Activated naive CD8-positive, alpha-beta T cell treated with anti-CD3 and anti-CD28 coated beads, Interleukin-2, amount 50 U/mL, for 16 hours (primary cell): ENCODE results near the gene SPRYD4.
A peak's percentile ranks its signal among the peaks of the same experiment; 100 is the strongest.
"Not testable (repeated sequence)": the region's sequence is repeated elsewhere in the genome, so short reads cannot be mapped to it uniquely, and the experiment has no call there.

Source experiments
- DNase-seq: peaks from one replicate; pipeline ENCODE4 v3.0.0-alpha.2; 2020; ENCODE audit warnings: low read depth, low spot score

Gene SPRYD4

GRCh38 chr12:56468216-56469006 lies at the start of gene SPRYD4:
SPRYD4 (plus strand) TSS chr12:56468578; CDS start chr12:56468592, 14 bp downstream.
- peak; percentile 80 for DNase-seq

GRCh38 chr12:56420411-56420810 lies 48.0 kb upstream of the SPRYD4 start:
- no peak for DNase-seq

- DNase-seq = no peak
Measured at GRCh38 chr12:56425193-56425592, 43.2 kb upstream of the SPRYD4 start.

DNA sequence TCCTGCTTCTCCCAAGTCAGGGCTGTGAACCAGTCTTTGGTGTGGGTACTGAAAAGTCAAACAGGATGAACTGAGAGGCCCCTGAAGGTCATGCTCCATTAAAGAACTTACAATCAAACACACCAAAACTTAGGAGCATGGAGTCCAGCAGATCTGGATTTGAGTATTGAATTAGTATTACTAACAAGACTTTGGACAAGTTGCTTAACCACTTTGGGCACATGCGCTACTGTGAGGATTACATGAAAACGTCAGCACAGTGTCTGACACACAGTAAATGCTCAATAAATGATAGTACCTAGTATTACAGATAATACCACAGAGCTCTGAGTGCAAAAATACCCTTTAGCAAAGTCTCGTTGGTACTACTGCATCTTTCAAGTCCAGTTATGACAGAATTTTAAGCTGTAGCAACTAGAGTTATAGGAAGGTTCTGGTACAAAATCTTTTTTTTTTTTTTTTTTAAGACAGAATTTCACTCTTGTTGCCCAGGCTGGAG lies 42.4 kb upstream of the SPRYD4 start:
- no peak for DNase-seq

GRCh38 chr12:56431288-56431687 lies 37.1 kb upstream of the SPRYD4 start:
- no peak for DNase-seq

DNA sequence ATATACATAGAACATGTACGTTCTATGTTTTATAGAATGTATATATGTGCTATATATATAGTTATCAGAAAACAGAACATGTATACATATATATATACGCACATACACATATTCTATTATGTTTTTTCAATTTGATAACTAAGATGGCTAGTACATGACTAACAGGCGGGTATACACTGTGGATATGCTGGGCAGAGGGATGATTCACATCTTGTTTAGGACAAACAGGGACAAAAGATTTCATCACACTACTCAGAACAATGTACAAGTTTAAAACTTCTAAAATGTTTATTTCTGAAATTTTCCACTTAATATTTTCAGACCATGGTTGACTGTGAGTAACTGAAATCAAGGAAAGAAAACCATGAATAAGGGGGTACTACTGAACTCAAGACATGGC lies 36.5 kb upstream of the SPRYD4 start:
- no peak for DNase-seq

- no peak for DNase-seq
Measured at GRCh38 chr12:56434828-56435227, 33.5 kb upstream of the SPRYD4 start.

DNA sequence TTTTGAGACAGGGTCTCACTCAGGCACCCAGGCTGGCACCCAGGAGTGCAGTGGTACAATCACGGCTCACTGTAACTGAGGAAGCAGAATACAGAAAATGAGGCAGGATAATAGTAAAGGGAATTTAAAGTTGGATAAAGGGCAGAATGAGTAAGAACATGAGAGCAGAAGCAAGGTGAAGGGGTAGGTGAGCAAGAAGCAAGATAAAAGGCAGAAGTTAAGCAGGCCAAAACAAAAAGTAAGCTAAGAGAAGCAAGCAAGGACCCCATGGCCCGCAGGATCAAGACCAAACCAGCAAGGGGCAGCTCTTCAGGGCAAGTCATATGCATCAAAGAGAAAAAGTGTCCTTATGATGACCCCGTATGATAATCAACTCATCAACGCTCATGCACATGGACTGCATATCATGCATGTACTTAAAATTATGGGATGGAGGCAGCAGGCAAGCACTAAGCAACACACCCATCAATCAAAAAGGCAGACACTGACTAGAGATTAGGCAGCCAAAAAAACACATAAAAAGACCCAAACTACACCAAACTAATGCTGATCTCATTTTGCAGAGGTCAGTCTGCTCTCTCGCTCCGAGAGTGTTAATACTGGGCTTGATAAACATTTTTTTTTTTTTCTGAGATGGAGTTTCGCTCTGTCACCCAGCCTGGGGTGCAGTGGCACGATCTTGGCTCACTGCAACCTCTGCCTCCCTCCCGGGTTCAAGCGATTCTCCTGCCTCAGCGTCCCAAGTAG lies 30.8 kb upstream of the SPRYD4 start:
- DNase-seq = no peak

- not testable (repeated sequence) for DNase-seq
Measured at GRCh38 chr12:56443208-56443607, 25.2 kb upstream of the SPRYD4 start.

- DNase-seq = peak; percentile 60
Measured at GRCh38 chr12:56448860-56449621, 19.3 kb upstream of the SPRYD4 start, which contains the start of gene TIMELESS. TIMELESS (minus strand) TSS chr12:56449426; CDS start chr12:56434170, 15,256 bp downstream.

GRCh38 chr12:56449622-56449984 lies 18.8 kb upstream of the SPRYD4 start:
- DNase-seq = no peak

DNA sequence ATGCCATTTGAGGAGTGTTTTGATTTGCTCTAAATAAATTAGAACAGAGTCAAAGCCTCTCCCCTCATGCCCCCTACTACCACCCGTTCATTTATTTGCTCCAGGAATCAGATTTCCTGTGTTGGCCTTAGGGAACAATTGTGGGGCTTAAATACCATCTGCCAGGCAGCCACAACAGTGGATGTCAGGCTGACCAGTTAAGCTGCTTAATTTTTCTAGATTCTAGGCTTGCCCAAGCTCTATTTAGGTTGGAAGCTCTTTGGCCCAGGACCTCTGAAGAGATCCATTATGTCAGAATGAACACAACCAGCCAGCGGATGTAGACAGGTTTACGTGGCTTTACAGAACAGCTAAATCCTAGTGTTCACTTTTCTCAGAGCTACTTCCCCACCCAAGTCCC lies 18.1 kb upstream of the SPRYD4 start:
- DNase-seq = no peak

GRCh38 chr12:56451147-56451546 lies 17.2 kb upstream of the SPRYD4 start:
- DNase-seq = no peak

DNA sequence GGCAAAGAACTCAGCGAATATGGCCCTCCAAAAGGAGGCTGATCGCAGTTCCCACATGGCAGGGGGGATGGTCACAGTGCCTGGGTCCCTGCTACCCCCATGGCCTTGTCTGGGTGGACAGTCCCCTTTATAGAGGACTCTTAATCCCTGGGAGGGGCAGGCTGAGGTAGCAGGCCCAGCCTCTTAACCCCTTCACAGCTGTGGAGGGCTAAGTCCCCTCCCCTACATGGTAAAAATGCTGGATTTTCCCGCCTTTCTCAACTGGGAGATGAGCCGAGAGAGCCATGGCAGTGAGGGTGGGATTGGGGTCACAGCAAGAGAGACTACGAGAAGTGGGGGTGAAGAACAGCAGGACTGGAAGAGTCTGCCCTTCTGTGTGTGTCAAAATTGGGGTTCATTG lies 13.8 kb upstream of the SPRYD4 start, which contains the start of gene MIP:
TSS of gene MIP (minus strand) at position 101 of the 400 bp plus-strand sequence. CDS start at position 57, 44 bp downstream.
- no peak for DNase-seq

DNA sequence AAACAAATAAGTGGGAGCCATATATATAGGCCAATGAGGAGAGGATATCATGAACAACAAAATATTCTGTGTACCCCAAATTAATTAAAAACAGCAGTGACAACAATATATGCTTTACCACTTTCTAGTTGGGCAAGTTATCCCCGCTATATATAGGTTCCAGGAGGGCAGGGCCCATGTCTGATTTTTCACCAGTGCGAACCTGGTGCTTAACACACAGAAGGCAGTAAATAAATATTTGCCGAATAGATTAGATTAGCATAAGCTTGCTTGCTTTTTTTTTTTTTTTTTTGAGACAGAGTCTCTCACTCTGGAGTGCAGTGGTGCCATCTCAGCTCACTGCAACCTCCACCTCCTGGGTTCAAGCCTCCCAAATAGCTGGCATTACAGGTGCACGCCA lies 10.6 kb upstream of the SPRYD4 start:
- DNase-seq = no peak

- DNase-seq = no peak
Measured at GRCh38 chr12:56461235-56462159, 6.9 kb upstream of the SPRYD4 start.

- no peak for DNase-seq
Measured at GRCh38 chr12:56462565-56462964, 5.8 kb upstream of the SPRYD4 start.

DNA sequence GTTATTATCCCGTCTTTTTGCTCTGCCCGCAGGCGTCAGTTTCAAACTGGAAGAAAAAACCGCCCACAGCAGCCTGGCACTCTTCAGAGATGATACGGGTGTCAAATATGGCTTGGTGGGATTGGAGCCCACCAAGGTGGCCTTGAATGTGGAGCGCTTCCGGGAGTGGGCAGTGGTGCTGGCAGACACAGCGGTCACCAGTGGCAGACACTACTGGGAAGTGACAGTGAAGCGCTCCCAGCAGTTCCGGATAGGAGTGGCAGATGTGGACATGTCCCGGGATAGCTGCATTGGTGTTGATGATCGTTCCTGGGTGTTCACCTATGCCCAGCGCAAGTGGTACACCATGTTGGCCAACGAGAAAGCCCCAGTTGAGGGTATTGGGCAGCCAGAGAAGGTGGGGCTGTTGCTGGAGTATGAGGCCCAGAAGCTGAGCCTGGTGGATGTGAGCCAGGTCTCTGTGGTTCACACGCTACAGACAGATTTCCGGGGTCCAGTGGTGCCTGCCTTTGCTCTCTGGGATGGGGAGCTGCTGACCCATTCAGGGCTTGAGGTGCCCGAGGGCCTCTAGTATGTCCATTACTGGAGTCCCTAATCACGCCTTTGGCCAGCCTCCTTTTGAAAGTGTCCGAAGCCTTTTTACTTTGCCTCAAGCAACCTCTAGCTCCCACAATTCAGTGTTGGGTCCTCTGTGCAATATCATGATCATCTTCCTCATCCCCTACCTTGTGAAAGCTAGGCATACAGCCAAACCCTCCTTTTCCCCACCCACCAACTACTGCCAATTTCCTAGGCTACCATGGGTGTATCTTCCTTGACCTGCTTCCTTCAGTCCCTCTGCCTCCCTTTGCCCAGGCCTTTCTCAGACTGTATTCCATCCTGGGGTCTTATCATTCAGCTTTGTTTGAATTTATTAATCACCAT lies 891 bp downstream of the SPRYD4 start:
- no peak for DNase-seq

DNA sequence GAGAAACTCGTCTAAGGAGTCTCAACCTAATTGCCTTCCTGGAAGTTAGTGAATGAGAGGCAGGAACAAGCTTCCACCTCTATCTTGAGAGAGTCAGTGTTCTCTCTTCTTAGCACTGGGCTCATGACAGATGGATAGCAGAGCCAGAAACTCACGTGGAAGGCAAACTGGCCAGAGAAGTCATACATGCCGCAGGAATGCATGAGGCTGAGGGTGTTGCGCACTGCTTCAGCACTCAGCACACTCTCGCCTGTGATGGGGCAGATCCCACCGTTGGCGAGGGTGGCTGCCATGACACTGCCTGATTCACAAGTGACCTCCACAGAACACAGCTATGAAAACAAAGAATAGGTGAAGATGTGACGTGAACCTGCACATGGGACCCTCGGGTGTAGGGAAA lies 6.0 kb downstream of the SPRYD4 start:
- DNase-seq = no peak

DNA sequence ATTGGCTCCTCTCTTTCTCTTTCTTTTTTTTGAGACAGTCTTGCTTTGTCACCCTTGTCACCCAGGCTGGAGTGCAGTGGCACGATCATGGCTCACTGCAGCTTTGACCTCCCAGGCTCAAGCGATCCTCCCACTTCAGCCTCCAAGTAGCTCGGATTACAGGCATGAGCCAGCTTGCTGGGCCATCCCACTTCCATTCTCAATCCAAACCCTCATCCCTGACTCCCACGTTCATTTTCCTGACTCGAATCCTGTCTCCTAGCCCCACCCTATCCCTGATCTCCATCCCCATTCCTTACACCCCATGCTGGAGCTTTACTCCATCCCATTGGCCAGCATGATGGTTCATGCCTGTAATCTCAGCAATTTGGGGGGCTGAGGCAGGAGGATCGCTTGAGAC lies 7.8 kb downstream of the SPRYD4 start:
- no peak for DNase-seq
